Thyroid gland (tissue), 4 donors: ENCODE measurements around the gene SLC25A33.

Experiments
- CTCF ChIP-seq, 6 experiments: fragments of 200-600 bp in 3 of 6; fragments of 450-650 bp in 3 of 6; sonication (generic) in 3 of 6; IDR thresholded peaks; one replicate each; pipeline ENCODE4 v1.5.1; 2016 to 2019; ENCODE audit warnings: antibody characterized with exemption in 6 of 6, mild to moderate bottlenecking in 2 of 6, inconsistent platforms in 1 of 6, moderate library complexity in 1 of 6
- POLR2A ChIP-seq, 2 donors: fragments of 450-650 bp; IDR thresholded peaks; one replicate each; pipeline ENCODE4 v1.6.1; 2017; ENCODE audit warnings: antibody characterized with exemption in 2 of 2, mild to moderate bottlenecking in 2 of 2, moderate library complexity in 1 of 2

GRCh38 chr1:9598316-9598700, 59.0 kb downstream of the SLC25A33 start:
- no peak for TF ChIP-seq POLR2A (IDR thresholded peaks at IDR 0.05)
- no peak for TF ChIP-seq CTCF (IDR thresholded peaks at IDR 0.05)
